Measurements from ENCODE around the gene RAE1. TPM values are rescaled to one million over a fixed set of nuclear protein-coding genes. Genes with fewer than 3 reads are reported as not detected.
A peak's percentile ranks its signal among the peaks of the same experiment; 100 is the strongest.

RAE1 gene
- total and polyA plus RNA-seq, 4 experiments from 2014 or later: 30.9 to 43.9 (median 32.8) TPM

DNA sequence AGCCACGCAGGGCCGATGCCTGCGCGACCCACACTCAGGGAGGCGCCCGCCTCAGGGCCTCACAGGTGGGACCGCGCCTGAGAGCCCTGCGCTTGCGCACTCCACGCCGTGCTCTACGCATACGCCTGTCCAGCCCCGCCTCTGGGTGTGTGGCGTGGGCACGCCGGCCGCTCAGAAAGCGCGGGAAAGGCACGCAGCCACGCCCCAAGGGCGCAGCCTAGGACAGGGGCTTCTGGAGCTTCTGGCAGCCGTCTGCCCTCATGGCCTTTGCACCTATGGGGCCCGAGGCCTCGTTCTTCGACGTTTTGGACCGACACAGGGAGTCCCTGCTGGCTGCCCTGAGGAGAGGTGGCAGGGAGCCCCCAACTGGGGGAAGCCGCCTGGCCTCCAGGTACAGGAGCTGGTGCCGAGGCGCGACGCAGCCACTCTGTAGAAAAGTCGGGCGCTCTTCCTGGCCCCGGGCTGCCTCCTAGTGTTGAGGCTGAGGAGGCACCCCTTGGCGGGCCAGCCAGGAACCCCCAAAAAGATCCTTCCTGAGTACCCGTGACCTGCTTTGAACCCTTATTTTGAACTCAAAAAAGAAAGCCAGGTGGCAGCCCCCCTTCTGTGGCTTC, 21.3 kb upstream of the RAE1 start, which contains the start of gene SPO11:
Gene SPO11 (plus strand): TSS at position 196 of the 614 bp plus-strand sequence. CDS start 65 bp downstream, at position 261.
- Mint-ChIP-seq H3K27me3 (peaks cover 14 to 33% of the 10 kb centered on the region in 2 donors), H3K4me1 (no peaks in the 10 kb centered on the region), H3K27ac (no peak within 1 kb of the TSS), H3K9me3 (peaks cover 0 to 7% (median 2%) of the 10 kb centered on the region in 8 donors), H3K4me3 (no peak within 1 kb of the TSS), H3K36me3 (no peaks in the 10 kb centered on the region)
- H3K9me3 ChIP-seq (ENCODE audit: control insufficient read depth in 1 of 2, low read length in 2 of 2): no peaks in the 10 kb centered on the region
- intact Hi-C loops (cut with micrococcal nuclease): no loop called here
- no peak for DNase-seq
- no peak within 1 kb of the TSS for H3K4me3 ChIP-seq (ENCODE audit: low read length in 2 of 2)
- ChIA-PET CTCF (ENCODE audit: partially characterized antibody) (no interaction called here), POLR2A (ENCODE audit: partially characterized antibody) (no interaction called here)
- no peaks in the 10 kb centered on the region for H3K4me1 ChIP-seq (ENCODE audit: insufficient read depth, low read length)
- peaks cover 9% of the 10 kb centered on the region for H3K27me3 ChIP-seq (ENCODE audit: insufficient read depth, low read length)
- H3K27ac ChIP-seq (ENCODE audit: low read depth, low read length): no peak within 1 kb of the TSS
- H3K36me3 ChIP-seq (ENCODE audit: insufficient read depth, low read length): no peaks in the 10 kb centered on the region

DNA sequence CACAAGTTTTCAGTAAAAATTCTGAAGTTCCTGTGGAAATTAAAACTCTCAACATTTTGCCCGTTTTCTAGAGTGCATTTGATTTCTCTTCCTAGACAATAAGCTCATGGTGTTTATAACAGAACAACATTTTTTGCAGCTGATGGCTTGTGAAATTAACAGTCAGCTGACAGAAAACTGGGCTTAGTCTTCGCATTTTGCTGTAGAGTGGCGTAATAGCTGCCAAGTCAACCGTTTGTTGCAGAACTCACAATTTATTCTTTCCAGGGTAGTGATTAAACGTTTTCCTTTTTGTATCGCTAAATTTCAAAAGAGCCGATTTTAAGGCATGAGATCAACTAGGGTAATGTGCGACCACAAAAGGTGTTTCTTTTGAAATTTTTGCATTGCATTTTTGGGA, 20.1 kb upstream of the RAE1 start:
- Histone ChIP-seq H3K27ac (ENCODE audit: low read depth, low read length) (no peak overlapping the region), H3K4me3 (ENCODE audit: low read length in 2 of 2) (no peak overlapping the region), H3K27me3 (ENCODE audit: insufficient read depth, low read length) (peaks cover 9% of the 10 kb centered on the region), H3K4me1 (ENCODE audit: insufficient read depth, low read length) (no peaks in the 10 kb centered on the region), H3K36me3 (ENCODE audit: insufficient read depth, low read length) (no peaks in the 10 kb centered on the region), H3K9me3 (ENCODE audit: control insufficient read depth in 1 of 2, low read length in 2 of 2) (no peaks in the 10 kb centered on the region)
- Mint-ChIP-seq H3K36me3 (no peaks in the 10 kb centered on the region), H3K4me1 (no peaks in the 10 kb centered on the region), H3K4me3 (no peak overlapping the region), H3K9me3 (no peaks in the 10 kb centered on the region), H3K27me3 (peaks cover 14 to 30% of the 10 kb centered on the region in 2 donors), H3K27ac (no peak overlapping the region)
- CTCF ChIA-PET (ENCODE audit: partially characterized antibody): no interaction called here
- DNase-seq: no peak
- intact Hi-C loops (cut with micrococcal nuclease): no loop called here
- POLR2A ChIA-PET (ENCODE audit: partially characterized antibody): no interaction called here

DNA sequence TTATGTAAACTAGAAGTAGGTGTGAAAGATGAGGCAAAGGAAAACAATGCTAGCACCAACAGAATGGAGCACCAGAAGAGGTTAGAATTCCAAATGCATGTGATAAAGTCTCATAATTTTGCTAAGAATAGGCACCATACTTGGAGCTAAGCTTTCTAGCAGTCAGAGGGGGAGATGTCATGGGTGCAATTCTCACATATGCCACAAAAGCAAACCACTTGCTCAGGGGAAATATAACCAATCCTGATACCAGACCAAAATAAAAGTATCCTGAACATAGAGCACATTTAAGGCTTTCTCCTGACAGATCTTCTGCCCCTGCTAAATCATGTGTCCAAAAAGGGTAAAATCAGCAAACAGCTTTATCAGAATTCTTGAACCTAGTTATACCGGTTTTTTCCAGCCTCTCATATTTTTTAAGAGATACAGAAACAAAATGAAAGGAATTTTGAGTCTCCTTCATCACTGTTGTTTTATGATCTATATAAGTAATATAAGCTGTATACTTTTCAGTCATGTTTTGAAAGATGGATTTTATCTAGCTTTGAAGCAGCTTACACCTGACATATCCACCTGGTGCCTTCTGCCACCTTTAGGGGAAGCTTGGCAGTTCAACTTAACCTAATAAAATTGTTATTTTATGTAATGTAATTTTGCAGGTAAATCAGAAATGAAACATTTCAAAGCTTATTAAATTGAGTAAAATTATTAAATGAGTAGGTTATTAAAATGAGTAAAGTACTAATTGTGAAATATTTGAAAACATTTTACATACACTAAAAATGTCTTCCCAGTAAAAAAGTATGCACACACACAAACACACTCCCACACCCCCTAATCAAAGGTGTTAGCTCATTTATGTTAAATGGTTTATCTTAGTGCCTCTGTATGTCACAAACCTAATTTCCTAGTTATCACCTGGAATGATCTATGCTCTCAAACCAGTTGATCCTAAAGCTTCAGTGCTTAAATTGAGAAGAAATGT, 18.7 kb upstream of the RAE1 start:
- H3K36me3 ChIP-seq (ENCODE audit: insufficient read depth, low read length): no peaks in the 10 kb centered on the region
- no peak overlapping the region for H3K4me3 Mint-ChIP-seq
- no peak overlapping the region for H3K27ac ChIP-seq (ENCODE audit: low read depth, low read length)
- no peak overlapping the region for H3K4me3 ChIP-seq (ENCODE audit: low read length in 2 of 2)
- H3K27ac Mint-ChIP-seq: no peak overlapping the region
- H3K27me3 Mint-ChIP-seq: peaks cover 15 to 34% of the 10 kb centered on the region in 2 donors
- no peaks in the 10 kb centered on the region for H3K4me1 Mint-ChIP-seq
- H3K9me3 Mint-ChIP-seq: no peaks in the 10 kb centered on the region
- CTCF ChIA-PET (ENCODE audit: partially characterized antibody): interaction anchor here (2.3 kb wide), 1 partner anchor 14 kb away, joined by 10 read pairs; no protein-coding TSS in a partner anchor
- H3K27me3 ChIP-seq (ENCODE audit: insufficient read depth, low read length): peaks cover 14% of the 10 kb centered on the region
- no peaks in the 10 kb centered on the region for H3K36me3 Mint-ChIP-seq
- POLR2A ChIA-PET (ENCODE audit: partially characterized antibody): no interaction called here
- no peaks in the 10 kb centered on the region for H3K4me1 ChIP-seq (ENCODE audit: insufficient read depth, low read length)
- no peaks in the 10 kb centered on the region for H3K9me3 ChIP-seq (ENCODE audit: control insufficient read depth in 1 of 2, low read length in 2 of 2)
- intact Hi-C loops (cut with micrococcal nuclease): no loop called here
- DNase-seq: no peak

DNA sequence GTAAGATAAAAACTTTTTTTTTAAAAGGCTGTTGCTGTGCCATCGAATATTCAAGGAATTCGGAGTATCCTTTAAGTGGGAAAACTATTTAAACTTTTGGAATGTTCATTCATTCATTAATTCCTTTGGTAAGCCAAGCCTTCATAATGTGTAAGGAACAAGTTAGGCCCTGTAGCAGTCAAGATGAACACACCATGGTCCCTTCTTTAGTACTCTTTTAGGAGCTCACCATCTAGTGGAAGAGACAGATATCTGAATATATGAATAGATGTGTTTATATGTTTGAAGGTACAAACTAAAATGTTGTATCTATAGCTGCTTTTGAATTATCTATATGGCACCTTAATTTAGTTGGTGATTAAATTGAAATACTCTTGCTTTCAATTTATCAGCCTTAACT, 15.7 kb upstream of the RAE1 start:
- CTCF ChIA-PET (ENCODE audit: partially characterized antibody): interaction anchor here (1.3 kb wide), 1 partner anchor 11 kb away, joined by 4 read pairs; no protein-coding TSS in a partner anchor

DNA sequence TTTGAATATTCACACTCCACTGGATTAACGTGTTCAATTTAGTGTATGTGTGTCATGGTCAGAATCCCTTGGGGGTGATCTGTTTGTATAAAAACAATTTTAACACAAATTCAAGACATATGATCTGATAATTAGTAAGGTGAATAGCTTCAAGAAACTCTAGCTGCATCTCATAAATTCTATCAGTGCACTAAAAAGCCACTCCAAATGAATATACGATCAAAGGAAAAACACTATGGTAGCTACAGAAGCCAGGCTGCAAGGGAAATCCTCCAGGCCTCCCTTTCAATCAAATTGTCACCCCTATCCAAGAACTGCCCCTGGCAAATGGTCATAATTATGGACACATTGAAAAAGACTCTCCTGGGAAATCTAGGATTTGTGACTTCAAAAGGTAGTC, 9.4 kb upstream of the RAE1 start:
- Histone ChIP-seq H3K27me3 (ENCODE audit: insufficient read depth, low read length) (peaks cover 5% of the 10 kb centered on the region), H3K9me3 (ENCODE audit: control insufficient read depth in 1 of 2, low read length in 2 of 2) (no peaks in the 10 kb centered on the region), H3K4me1 (ENCODE audit: insufficient read depth, low read length) (no peaks in the 10 kb centered on the region), H3K36me3 (ENCODE audit: insufficient read depth, low read length) (no peaks in the 10 kb centered on the region), H3K27ac (ENCODE audit: low read depth, low read length) (no peak overlapping the region), H3K4me3 (ENCODE audit: low read length in 2 of 2) (no peak overlapping the region)
- Mint-ChIP-seq H3K9me3 (no peaks in the 10 kb centered on the region), H3K36me3 (no peaks in the 10 kb centered on the region), H3K27me3 (peaks cover 3 to 7% of the 10 kb centered on the region in 2 donors), H3K4me1 (no peaks in the 10 kb centered on the region), H3K27ac (no peak overlapping the region), H3K4me3 (no peak overlapping the region)
- intact Hi-C loops (cut with micrococcal nuclease): no loop called here
- ChIA-PET POLR2A (ENCODE audit: partially characterized antibody) (no interaction called here), CTCF (ENCODE audit: partially characterized antibody) (no interaction called here)
- DNase-seq: no peak

More for the DNA sequence above, 15.7 kb upstream of the RAE1 start:
- Histone ChIP-seq H3K9me3 (ENCODE audit: control insufficient read depth in 1 of 2, low read length in 2 of 2) (no peaks in the 10 kb centered on the region), H3K36me3 (ENCODE audit: insufficient read depth, low read length) (no peaks in the 10 kb centered on the region), H3K27me3 (ENCODE audit: insufficient read depth, low read length) (peaks cover 18% of the 10 kb centered on the region), H3K27ac (ENCODE audit: low read depth, low read length) (no peak overlapping the region), H3K4me1 (ENCODE audit: insufficient read depth, low read length) (no peaks in the 10 kb centered on the region), H3K4me3 (ENCODE audit: low read length in 2 of 2) (no peak overlapping the region)
- Mint-ChIP-seq H3K9me3 (no peaks in the 10 kb centered on the region), H3K27ac (no peak overlapping the region), H3K4me1 (no peaks in the 10 kb centered on the region), H3K27me3 (peaks cover 10 to 24% of the 10 kb centered on the region in 2 donors), H3K36me3 (no peaks in the 10 kb centered on the region), H3K4me3 (no peak overlapping the region)
- no peak for DNase-seq
- POLR2A ChIA-PET (ENCODE audit: partially characterized antibody): interaction anchor here (0.6 kb wide), 1 partner anchor 749 kb away, joined by 3 read pairs; no protein-coding TSS in a partner anchor
- intact Hi-C loops (cut with micrococcal nuclease): no loop called here

DNA sequence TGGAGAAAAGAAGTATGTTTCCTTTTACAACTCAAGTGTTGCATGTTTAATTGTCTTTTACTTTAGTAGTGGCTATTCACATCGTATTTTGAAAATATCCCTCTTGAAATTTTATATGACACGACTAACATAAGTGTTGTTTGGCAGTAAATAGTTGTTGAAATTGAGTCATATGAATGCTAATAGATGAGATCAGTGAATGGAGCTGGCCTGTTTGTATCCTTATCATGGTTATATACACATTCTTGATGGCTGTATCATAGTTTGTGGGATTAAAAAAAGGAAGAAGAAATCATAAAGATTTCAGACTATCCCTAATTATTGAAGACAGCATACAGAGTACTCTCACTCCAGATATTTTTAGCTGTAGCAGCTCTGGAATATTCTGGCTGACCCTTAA, 8.2 kb upstream of the RAE1 start:
- Mint-ChIP-seq H3K4me1 (no peaks in the 10 kb centered on the region), H3K36me3 (no peaks in the 10 kb centered on the region), H3K27me3 (peaks cover 3 to 5% of the 10 kb centered on the region in 2 donors), H3K4me3 (no peak overlapping the region), H3K9me3 (no peaks in the 10 kb centered on the region), H3K27ac (no peak overlapping the region)
- Histone ChIP-seq H3K4me1 (ENCODE audit: insufficient read depth, low read length) (no peaks in the 10 kb centered on the region), H3K27me3 (ENCODE audit: insufficient read depth, low read length) (peaks cover 4% of the 10 kb centered on the region), H3K9me3 (ENCODE audit: control insufficient read depth in 1 of 2, low read length in 2 of 2) (no peaks in the 10 kb centered on the region), H3K27ac (ENCODE audit: low read depth, low read length) (no peak overlapping the region), H3K4me3 (ENCODE audit: low read length in 2 of 2) (no peak overlapping the region), H3K36me3 (ENCODE audit: insufficient read depth, low read length) (no peaks in the 10 kb centered on the region)
- POLR2A ChIA-PET (ENCODE audit: partially characterized antibody): no interaction called here
- DNase-seq: no peak
- CTCF ChIA-PET (ENCODE audit: partially characterized antibody): no interaction called here
- intact Hi-C loops (cut with micrococcal nuclease): no loop called here

DNA sequence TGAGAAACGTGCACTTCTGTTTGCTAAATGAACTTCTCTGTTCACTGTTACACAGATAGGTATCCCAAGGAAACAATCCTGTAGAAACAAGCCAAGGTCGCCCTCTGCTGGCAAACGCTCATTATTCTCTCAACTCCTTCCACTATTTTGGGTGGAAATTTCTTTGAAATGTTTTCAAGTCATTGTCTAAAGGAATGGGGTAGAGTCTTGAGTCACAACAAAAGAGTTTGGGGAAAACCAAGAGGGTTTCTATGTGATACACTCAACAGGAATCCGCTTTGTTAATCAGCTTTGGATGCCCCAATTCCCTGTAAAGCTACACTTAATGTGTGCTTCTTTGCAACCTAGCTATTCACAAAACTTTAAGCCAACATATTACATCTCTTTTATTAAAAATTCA, 4.6 kb upstream of the RAE1 start:
- POLR2A ChIA-PET (ENCODE audit: partially characterized antibody): no interaction called here
- Mint-ChIP-seq H3K4me3 (no peak overlapping the region), H3K9me3 (no peaks in the 10 kb centered on the region), H3K36me3 (peaks cover 0 to 4% of the 10 kb centered on the region in 2 donors), H3K27ac (no peak overlapping the region), H3K4me1 (peaks cover 0 to 7% (median 4%) of the 10 kb centered on the region in 4 donors), H3K27me3 (peaks cover 3 to 4% of the 10 kb centered on the region in 2 donors)
- intact Hi-C loops (cut with micrococcal nuclease): no loop called here
- H3K27ac ChIP-seq (ENCODE audit: low read depth, low read length): no peak overlapping the region
- H3K9me3 ChIP-seq (ENCODE audit: control insufficient read depth in 1 of 2, low read length in 2 of 2): no peaks in the 10 kb centered on the region
- peaks cover 5% of the 10 kb centered on the region for H3K4me1 ChIP-seq (ENCODE audit: insufficient read depth, low read length)
- no peaks in the 10 kb centered on the region for H3K36me3 ChIP-seq (ENCODE audit: insufficient read depth, low read length)
- no peak overlapping the region for H3K4me3 ChIP-seq (ENCODE audit: low read length in 2 of 2)
- CTCF ChIA-PET (ENCODE audit: partially characterized antibody): interaction anchor here (0.8 to 3.5 kb wide), 19 partner anchors 10 to 1095 kb away, joined by 3 to 19 read pairs (median 5); partner anchors contain the start of gene ZBP1
- H3K27me3 ChIP-seq (ENCODE audit: insufficient read depth, low read length): no peaks in the 10 kb centered on the region
- DNase-seq: peak; percentile 42 to 56 (median 51)

All from CD4-positive, alpha-beta memory T cell (primary cell).